Measurements from ENCODE around the gene SLC30A5.

GRCh38 chr5:69083412-69083811, 10.4 kb upstream of the SLC30A5 start:
- TF ChIP-seq AFF1 (IDR thresholded peaks at IDR 0.05; ENCODE audit: low read depth in 1 of 2, partially characterized antibody in 2 of 2): no peak
- TF ChIP-seq ZZZ3 (IDR thresholded peaks at IDR 0.05): no peak
- peak; percentile 59 to 80 (median 65) for TF ChIP-seq CTCF (IDR thresholded peaks at IDR 0.05 in 2 of 3, conservative IDR thresholded peaks at IDR 0.05 in 1 of 3; ENCODE audit: insufficient read depth in 2 of 3, low read depth in 1 of 3, low read length in 3 of 3)
- TF ChIP-seq FIP1L1 (IDR thresholded peaks at IDR 0.05; ENCODE audit: low read depth, low read length, poor library complexity, severe bottlenecking): no peak
- no peak for TF ChIP-seq BHLHE40 (IDR thresholded peaks at IDR 0.05; ENCODE audit: low read length)
- TF ChIP-seq NFATC3 (IDR thresholded peaks at IDR 0.05): no peak
- no peak for TF ChIP-seq CBX5 (IDR thresholded peaks at IDR 0.05; ENCODE audit: borderline replicate concordance, low read depth)
- TF ChIP-seq ZNF282 (CRISPR knock-in tag; IDR thresholded peaks at IDR 0.05): no peak
- TF ChIP-seq RAD21 (CRISPR knock-in tag; conservative IDR thresholded peaks at IDR 0.05 in 1 of 2, IDR thresholded peaks at IDR 0.05 in 1 of 2): peak; percentile 57 to 82
- no peak for TF ChIP-seq ZNF274 (IDR thresholded peaks at IDR 0.05; ENCODE audit: borderline replicate concordance, low read depth, low read length)
- TF ChIP-seq ZNF347 (CRISPR knock-in tag; IDR thresholded peaks at IDR 0.05; ENCODE audit: low read depth): no peak
- TF ChIP-seq ZBTB1 (CRISPR knock-in tag; IDR thresholded peaks at IDR 0.05; ENCODE audit: borderline replicate concordance, low read depth): no peak
